GM18951 (cell line): Measurements from ENCODE around the gene ENTR1.

ENCODE experiments used
- POLR2A ChIP-seq: IDR thresholded peaks from 4 replicates; pipeline ENCODE4 v1.6.1; 2011; ENCODE audit warnings: mild to moderate bottlenecking; ENCODE audit not compliant: insufficient read length, insufficient read depth; ENCODE audit errors: extremely low read depth
- in situ Hi-C: fragments of 300-500 bp; cut with MboI; formaldehyde crosslinking; loops from one replicate; pipeline ENCODE4 v1.12.0; 2022; ENCODE audit warnings: low sequenced_read_pairs, mixed read lengths, inconsistent platforms; ENCODE audit not compliant: unreplicated experiment

ENTR1 gene

GRCh38 chr9:136403538-136403914 is 6.9 kb downstream of the ENTR1 start:
- TF ChIP-seq POLR2A: peak; percentile 20
- in situ Hi-C loops: no loop called here

- in situ Hi-C loops: no loop called here
- TF ChIP-seq POLR2A: no peak
These were observed 8.3 kb downstream of the ENTR1 start for GRCh38 chr9:136402067-136402466.

GRCh38 chr9:136401173-136401922 is 9.1 kb downstream of the ENTR1 start:
- in situ Hi-C loops: no loop called here
- no peak for TF ChIP-seq POLR2A

GRCh38 chr9:136400038-136400834 is 10.2 kb downstream of the ENTR1 start, which contains the start of gene SNAPC4:
SNAPC4 (minus strand) TSS chr9:136400170; CDS start chr9:136398428, 1,742 bp downstream.
- in situ Hi-C loops: no loop called here
- TF ChIP-seq POLR2A: peak; percentile 91

- no peak for TF ChIP-seq POLR2A
- in situ Hi-C loops: no loop called here
These were observed 11.0 kb downstream of the ENTR1 start for GRCh38 chr9:136399176-136400037.

- no peak for TF ChIP-seq POLR2A
- in situ Hi-C loops: no loop called here
These were observed 12.1 kb downstream of the ENTR1 start for GRCh38 chr9:136398286-136398685.

- no peak for TF ChIP-seq POLR2A
- in situ Hi-C loops: no loop called here
These were observed 12.8 kb downstream of the ENTR1 start for GRCh38 chr9:136397643-136398042.

GRCh38 chr9:136396219-136396515 is 14.2 kb downstream of the ENTR1 start:
- in situ Hi-C loops: no loop called here
- no peak for TF ChIP-seq POLR2A

- in situ Hi-C loops: no loop called here
- no peak for TF ChIP-seq POLR2A
These were observed 14.8 kb downstream of the ENTR1 start for GRCh38 chr9:136395345-136396218.

GRCh38 chr9:136395020-136395340 is 15.4 kb downstream of the ENTR1 start:
- TF ChIP-seq POLR2A: no peak
- in situ Hi-C loops: no loop called here

GRCh38 chr9:136394312-136395019 is 15.9 kb downstream of the ENTR1 start:
- TF ChIP-seq POLR2A: no peak
- in situ Hi-C loops: no loop called here

GRCh38 chr9:136393531-136393930 is 16.9 kb downstream of the ENTR1 start:
- TF ChIP-seq POLR2A: no peak
- in situ Hi-C loops: no loop called here
